GM12878 (cell line): ENCODE data around the gene TGIF2. TPM values are rescaled to one million over a fixed set of nuclear protein-coding genes. Genes with fewer than 3 reads are reported as not detected.
A peak's percentile ranks its signal among the peaks of the same experiment; 100 is the strongest.

Source experiments
- BACH1 ChIP-seq: fragments of 450-650 bp; IDR thresholded peaks from 2 replicates; pipeline ENCODE4 v1.6.1; 2017; ENCODE audit warnings: mild to moderate bottlenecking, borderline replicate concordance
- BMI1 ChIP-seq: fragments of 450-650 bp; IDR thresholded peaks from 2 replicates; pipeline ENCODE4 v1.6.1; 2016; ENCODE audit warnings: mild to moderate bottlenecking, moderate library complexity, borderline replicate concordance
- EED ChIP-seq: sonication (generic); IDR thresholded peaks from 2 replicates; pipeline ENCODE4 v1.6.1; 2016; ENCODE audit warnings: antibody characterized with exemption, low read depth
- ESRRA ChIP-seq: IDR thresholded peaks from 2 replicates; pipeline ENCODE4 v1.6.1; 2012; ENCODE audit warnings: mild to moderate bottlenecking, low read length, improper control_type of control experiment
- MTA2 ChIP-seq: fragments of 450-650 bp; IDR thresholded peaks from 2 replicates; pipeline ENCODE4 v1.6.1; 2016; ENCODE audit warnings: low read depth, mild to moderate bottlenecking, moderate library complexity
- MTA3 ChIP-seq: IDR thresholded peaks from 2 replicates; pipeline ENCODE4 v1.6.1; 2012; ENCODE audit warnings: low read length, inconsistent platforms, borderline replicate concordance
- MXI1 ChIP-seq: fragments of 150-350 bp; IDR thresholded peaks from 2 replicates; pipeline ENCODE4 v1.6.1; 2011; ENCODE audit warnings: low read depth, mild to moderate bottlenecking, inconsistent platforms, low read length, improper control_type of control experiment
- MYC ChIP-seq: IDR thresholded peaks from 2 replicates; pipeline ENCODE4 v1.6.1; 2011; ENCODE audit warnings: mild to moderate bottlenecking, low read length, moderate library complexity, inconsistent platforms; ENCODE audit not compliant: insufficient read depth, insufficient replicate concordance, insufficient read length, severe bottlenecking
- NRF1 ChIP-seq: conservative IDR thresholded peaks from 2 replicates; pipeline ENCODE4 v1.6.1; 2011; ENCODE audit warnings: mild to moderate bottlenecking, low read depth, low read length, improper control_type of control experiment
- PAX5 ChIP-seq: IDR thresholded peaks from 2 replicates; pipeline ENCODE4 v1.6.1; 2011; ENCODE audit warnings: low read depth, low read length, borderline replicate concordance
- PML ChIP-seq: IDR thresholded peaks from 2 replicates; pipeline ENCODE4 v1.6.1; 2012; ENCODE audit warnings: low read length, inconsistent platforms
- POLR2AphosphoS2 ChIP-seq: IDR thresholded peaks from 2 replicates; pipeline ENCODE4 v1.6.1; 2011; ENCODE audit warnings: low read depth, mild to moderate bottlenecking, low read length, improper control_type of control experiment, moderate library complexity
- RB1 ChIP-seq: fragments of 450-650 bp; formaldehyde crosslinking; IDR thresholded peaks from 2 replicates; pipeline ENCODE4 v1.6.1; 2017; ENCODE audit warnings: mild to moderate bottlenecking, borderline replicate concordance
- RBBP5 ChIP-seq: fragments of 200-600 bp; sonication (generic); conservative IDR thresholded peaks from 2 replicates; pipeline ENCODE4 v1.6.1; 2016
- RFX5 ChIP-seq: IDR thresholded peaks from 2 replicates; pipeline ENCODE4 v1.6.1; 2011; ENCODE audit warnings: low read depth, low read length, improper control_type of control experiment
- SREBF2 ChIP-seq: IDR thresholded peaks from 2 replicates; pipeline ENCODE4 v1.6.1; 2012; ENCODE audit warnings: mild to moderate bottlenecking, low read length
- STAT3 ChIP-seq: IDR thresholded peaks from 2 replicates; pipeline ENCODE4 v1.6.1; 2011; ENCODE audit warnings: low read depth, low read length, improper control_type of control experiment
- SUPT20H ChIP-seq: IDR thresholded peaks from 2 replicates; pipeline ENCODE4 v1.6.1; 2011; ENCODE audit warnings: low read depth, mild to moderate bottlenecking, low read length, moderate library complexity, borderline replicate concordance; ENCODE audit not compliant: control insufficient read depth
- TAF1 ChIP-seq: IDR thresholded peaks from 2 replicates; pipeline ENCODE4 v1.6.1; 2011; ENCODE audit warnings: mild to moderate bottlenecking, low read depth, low read length, borderline replicate concordance
- TBL1XR1 ChIP-seq: IDR thresholded peaks from 2 replicates; pipeline ENCODE4 v1.6.1; 2012; ENCODE audit warnings: low read depth, low read length, improper control_type of control experiment
- YBX1 ChIP-seq: fragments of 450-650 bp; IDR thresholded peaks from 2 replicates; pipeline ENCODE4 v1.6.1; 2016; ENCODE audit warnings: antibody characterized with exemption
- ZNF274 ChIP-seq: IDR thresholded peaks from one replicate; pipeline ENCODE4 v1.8.0; 2011; ENCODE audit not compliant: insufficient read length, insufficient read depth
- ZNF384 ChIP-seq: IDR thresholded peaks from 2 replicates; pipeline ENCODE4 v1.6.1; 2012; ENCODE audit warnings: low read depth, mild to moderate bottlenecking, low read length, improper control_type of control experiment, borderline replicate concordance
- ZZZ3 ChIP-seq: IDR thresholded peaks from 2 replicates; pipeline ENCODE4 v1.6.1; 2011; ENCODE audit warnings: low read depth; ENCODE audit not compliant: control insufficient read depth, insufficient read length
- polyA plus RNA-seq, 11 experiments: library from polyadenylated mRNA; depleted of rRNA in 4 of 11; unstranded in 6 of 11; stranded (reverse) in 5 of 11; fragments of >200 nt; fragmentation: Nextera tagmentation in 4 of 11; fragmentation: Illumina TruSeq in 1 of 11; extraction: Ambion mirVana in 4 of 11; extraction: Trizol in 1 of 11; gene quantifications; 1 replicate in 1 of 11; 2 replicates in 10 of 11; pipeline versions ENCODE4 v1.2.1 to v1.2.3, GENCODE V29; 2011 to 2016; ENCODE audit warnings: inconsistent platforms in 2 of 11, missing spikeins in 2 of 11, low read depth in 1 of 11
- total RNA-seq, 4 experiments: library from RNA; depleted of rRNA in 3 of 4; stranded (reverse); fragments of >200 nt in 3 of 4; fragmentation: Illumina TruSeq in 1 of 4; extraction: Trizol in 1 of 4; gene quantifications; 2 replicates each; pipeline versions ENCODE4 v1.2.1 to v1.2.3, GENCODE V29; 2013 to 2021
- TF ChIP-seq, protein P1 (sequence below): IDR thresholded peaks from 2 replicates; pipeline ENCODE4 v1.6.1; 2011; ENCODE audit warnings: mild to moderate bottlenecking, low read depth, low read length, moderate library complexity; ENCODE audit not compliant: insufficient replicate concordance
- TF ChIP-seq, protein P2 (sequence below): IDR thresholded peaks from 2 replicates; pipeline ENCODE4 v1.6.1; 2012; ENCODE audit warnings: low read length, inconsistent platforms
- TF ChIP-seq, protein P3 (sequence below): fragments of 450-650 bp; IDR thresholded peaks from 2 replicates; pipeline ENCODE4 v1.6.1; 2016; ENCODE audit warnings: mild to moderate bottlenecking

The TGIF2 gene
- total and polyA plus RNA-seq, 10 of the 15 experiments (the other 5 are each of a cell fraction or from before 2014, with no cell fraction given): 13.1 to 47.1 (median 36.6) TPM

DNA sequence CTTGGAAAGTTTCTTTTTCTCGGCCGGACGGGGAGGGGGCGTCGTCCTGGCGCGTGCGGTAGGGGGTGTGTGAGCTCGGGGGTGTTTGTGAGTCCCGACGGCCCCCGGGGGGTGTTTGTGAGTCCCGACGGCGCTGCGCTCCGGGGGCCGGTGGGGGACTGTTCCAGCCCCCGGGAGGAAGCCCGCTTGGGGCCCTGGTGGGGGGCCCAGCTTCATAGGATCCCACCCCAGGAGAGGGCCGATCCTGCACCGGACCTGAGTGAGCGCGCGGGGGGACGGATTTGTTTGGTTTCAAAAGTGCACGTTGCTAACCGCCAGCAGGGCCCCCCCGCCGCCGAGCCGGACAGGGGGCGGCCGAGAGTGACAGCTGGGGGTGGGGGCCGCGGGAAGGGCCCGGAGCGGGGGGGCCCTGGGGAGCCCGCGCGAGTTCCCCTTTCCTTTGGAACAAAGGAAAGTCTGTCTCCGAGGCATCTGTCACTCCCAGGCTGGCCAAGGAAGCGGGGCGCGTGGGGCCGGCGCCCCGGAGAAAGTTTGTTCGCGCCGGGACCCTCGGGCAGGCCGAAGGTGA lies 485 bp downstream of the TGIF2 start (continued):
- TF ChIP-seq MYC (no peak), POLR2AphosphoS2 (peak; percentile 36; the same call in 1 of the 2 replicates), MTA2 (no peak), TAF1 (no peak), EED (no peak), RFX5 (no peak), RB1 (no peak), PML (no peak), BMI1 (no peak), STAT3 (no peak), PAX5 (peak; percentile 1; the same call in 1 of the 2 replicates), MXI1 (no peak), ESRRA (no peak), NRF1 (no peak), ZNF384 (no peak), YBX1 (no peak), TBL1XR1 (no peak), ZNF274 (no peak), SREBF2 (no peak), MTA3 (no peak), SUPT20H (no peak), BACH1 (no peak), ZZZ3 (no peak), RBBP5 (no peak)
- TF ChIP-seq, protein P1, sequence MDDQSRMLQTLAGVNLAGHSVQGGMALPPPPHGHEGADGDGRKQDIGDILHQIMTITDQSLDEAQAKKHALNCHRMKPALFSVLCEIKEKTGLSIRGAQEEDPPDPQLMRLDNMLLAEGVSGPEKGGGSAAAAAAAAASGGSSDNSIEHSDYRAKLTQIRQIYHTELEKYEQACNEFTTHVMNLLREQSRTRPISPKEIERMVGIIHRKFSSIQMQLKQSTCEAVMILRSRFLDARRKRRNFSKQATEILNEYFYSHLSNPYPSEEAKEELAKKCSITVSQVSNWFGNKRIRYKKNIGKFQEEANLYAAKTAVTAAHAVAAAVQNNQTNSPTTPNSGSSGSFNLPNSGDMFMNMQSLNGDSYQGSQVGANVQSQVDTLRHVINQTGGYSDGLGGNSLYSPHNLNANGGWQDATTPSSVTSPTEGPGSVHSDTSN: peak; percentile 76
- TF ChIP-seq, protein P2, sequence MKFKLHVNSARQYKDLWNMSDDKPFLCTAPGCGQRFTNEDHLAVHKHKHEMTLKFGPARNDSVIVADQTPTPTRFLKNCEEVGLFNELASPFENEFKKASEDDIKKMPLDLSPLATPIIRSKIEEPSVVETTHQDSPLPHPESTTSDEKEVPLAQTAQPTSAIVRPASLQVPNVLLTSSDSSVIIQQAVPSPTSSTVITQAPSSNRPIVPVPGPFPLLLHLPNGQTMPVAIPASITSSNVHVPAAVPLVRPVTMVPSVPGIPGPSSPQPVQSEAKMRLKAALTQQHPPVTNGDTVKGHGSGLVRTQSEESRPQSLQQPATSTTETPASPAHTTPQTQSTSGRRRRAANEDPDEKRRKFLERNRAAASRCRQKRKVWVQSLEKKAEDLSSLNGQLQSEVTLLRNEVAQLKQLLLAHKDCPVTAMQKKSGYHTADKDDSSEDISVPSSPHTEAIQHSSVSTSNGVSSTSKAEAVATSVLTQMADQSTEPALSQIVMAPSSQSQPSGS: no peak
- TF ChIP-seq, protein P3, sequence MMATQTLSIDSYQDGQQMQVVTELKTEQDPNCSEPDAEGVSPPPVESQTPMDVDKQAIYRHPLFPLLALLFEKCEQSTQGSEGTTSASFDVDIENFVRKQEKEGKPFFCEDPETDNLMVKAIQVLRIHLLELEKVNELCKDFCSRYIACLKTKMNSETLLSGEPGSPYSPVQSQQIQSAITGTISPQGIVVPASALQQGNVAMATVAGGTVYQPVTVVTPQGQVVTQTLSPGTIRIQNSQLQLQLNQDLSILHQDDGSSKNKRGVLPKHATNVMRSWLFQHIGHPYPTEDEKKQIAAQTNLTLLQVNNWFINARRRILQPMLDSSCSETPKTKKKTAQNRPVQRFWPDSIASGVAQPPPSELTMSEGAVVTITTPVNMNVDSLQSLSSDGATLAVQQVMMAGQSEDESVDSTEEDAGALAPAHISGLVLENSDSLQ: peak; percentile 92
